Naive B cell (primary cell): ENCODE measurements around the gene ERICH6B. TPM values are rescaled to one million over a fixed set of nuclear protein-coding genes. Genes with fewer than 3 reads are reported as not detected.

Experiments used
- ATAC-seq, 2 donors: fragments of 150-1000 bp; cut with Tn5 transposase; 2 replicates each; pipeline ENCODE4 v1.10.0; 2021; ENCODE audit warnings: low read depth in 2 of 2, mild to moderate bottlenecking in 2 of 2, moderate library complexity in 2 of 2
- DNase-seq: peaks from one replicate; pipeline ENCODE4 v3.0.0; 2022
- H3K27ac Mint-ChIP-seq, 6 donors: one replicate each; pipeline ENCODE4 v1.8.0; 2020 to 2022; ENCODE audit warnings: mild to moderate bottlenecking in 6 of 6, mixed read lengths in 6 of 6, moderate library complexity in 5 of 6, inconsistent platforms in 2 of 6
- H3K27me3 Mint-ChIP-seq, 3 donors: one replicate each; pipeline ENCODE4 v1.8.0; 2021 to 2022; ENCODE audit warnings: mixed read lengths in 3 of 3, mild to moderate bottlenecking in 1 of 3
- H3K36me3 Mint-ChIP-seq, 2 donors: one replicate each; pipeline ENCODE4 v1.8.0; 2020 to 2022; ENCODE audit warnings: mixed read lengths in 2 of 2, inconsistent platforms in 1 of 2, mild to moderate bottlenecking in 1 of 2
- H3K4me1 Mint-ChIP-seq, 3 donors: one replicate each; pipeline ENCODE4 v1.8.0; 2020 to 2022; ENCODE audit warnings: mixed read lengths in 3 of 3, inconsistent platforms in 1 of 3, mild to moderate bottlenecking in 1 of 3, moderate library complexity in 1 of 3
- H3K4me3 Mint-ChIP-seq, 8 donors: one replicate each; pipeline ENCODE4 v1.8.0; 2020 to 2022; ENCODE audit warnings: mild to moderate bottlenecking in 8 of 8, mixed read lengths in 8 of 8, moderate library complexity in 8 of 8, inconsistent platforms in 2 of 8
- H3K9me3 Mint-ChIP-seq, 7 donors: one replicate each; pipeline ENCODE4 v1.8.0; 2020 to 2022; ENCODE audit warnings: mixed read lengths in 7 of 7, mild to moderate bottlenecking in 5 of 7, inconsistent platforms in 2 of 7, moderate library complexity in 1 of 7
- polyA plus RNA-seq, 6 donors: library from polyadenylated mRNA; unstranded; fragments of 300-500 nt; fragmentation: Illumina TruSeq; gene quantifications; one replicate each; pipeline ENCODE4 v1.2.3, GENCODE V29; 2021; ENCODE audit warnings: low read depth in 6 of 6

Gene ERICH6B
- polyA plus RNA-seq, 6 donors from 2014 or later: not detected

GRCh38 chr13:45627656-45628055 is 12.1 kb upstream of the ERICH6B start:
- Mint-ChIP-seq H3K27ac (no peak overlapping the region), H3K27me3 (peaks cover 32 to 49% (median 36%) of the 10 kb centered on the region in 3 donors), H3K4me1 (no peaks in the 10 kb centered on the region), H3K9me3 (no peaks in the 10 kb centered on the region), H3K36me3 (no peaks in the 10 kb centered on the region), H3K4me3 (no peak overlapping the region)
- no peak for DNase-seq
- no peak for ATAC-seq

GRCh38 chr13:45626731-45627374 is 11.3 kb upstream of the ERICH6B start:
- no peak overlapping the region for H3K27ac Mint-ChIP-seq
- H3K27me3 Mint-ChIP-seq: peaks cover 33 to 47% (median 33%) of the 10 kb centered on the region in 3 donors
- no peak for ATAC-seq
- no peaks in the 10 kb centered on the region for H3K4me1 Mint-ChIP-seq
- no peak for DNase-seq
- no peaks in the 10 kb centered on the region for H3K36me3 Mint-ChIP-seq
- H3K4me3 Mint-ChIP-seq: no peak overlapping the region
- no peaks in the 10 kb centered on the region for H3K9me3 Mint-ChIP-seq

- H3K36me3 Mint-ChIP-seq: no peaks in the 10 kb centered on the region
- H3K27me3 Mint-ChIP-seq: peaks cover 31 to 63% (median 50%) of the 10 kb centered on the region in 3 donors
- H3K4me1 Mint-ChIP-seq: no peaks in the 10 kb centered on the region
- H3K9me3 Mint-ChIP-seq: peaks cover 0 to 14% (median 4%) of the 10 kb centered on the region in 7 donors
- no peak overlapping the region for H3K4me3 Mint-ChIP-seq
- no peak for DNase-seq
- ATAC-seq: no peak
- no peak overlapping the region for H3K27ac Mint-ChIP-seq
Measured at GRCh38 chr13:45623516-45624090, 8.1 kb upstream of the ERICH6B start.

GRCh38 chr13:45621950-45622349 is 6.4 kb upstream of the ERICH6B start:
- DNase-seq (no peak), ATAC-seq (no peak)
- no peaks in the 10 kb centered on the region for H3K36me3 Mint-ChIP-seq
- peaks cover 0 to 21% (median 4%) of the 10 kb centered on the region in 7 donors for H3K9me3 Mint-ChIP-seq
- H3K4me3 Mint-ChIP-seq: no peak overlapping the region
- H3K4me1 Mint-ChIP-seq: no peaks in the 10 kb centered on the region
- H3K27me3 Mint-ChIP-seq: peaks cover 41 to 77% (median 64%) of the 10 kb centered on the region in 3 donors
- H3K27ac Mint-ChIP-seq: no peak overlapping the region

- ATAC-seq (no peak), DNase-seq (no peak)
- Mint-ChIP-seq H3K9me3 (peaks cover 0 to 6% (median 0%) of the 10 kb centered on the region in 7 donors), H3K36me3 (peaks cover 0 to 5% of the 10 kb centered on the region in 2 donors), H3K27ac (no peak overlapping the region), H3K4me1 (no peaks in the 10 kb centered on the region), H3K27me3 (peaks cover 26 to 46% (median 46%) of the 10 kb centered on the region in 3 donors), H3K4me3 (no peak overlapping the region)
Measured at GRCh38 chr13:45607931-45608330, 7.6 kb downstream of the ERICH6B start.

- Mint-ChIP-seq H3K4me1 (no peaks in the 10 kb centered on the region), H3K4me3 (no peak overlapping the region), H3K36me3 (peaks cover 0 to 5% of the 10 kb centered on the region in 2 donors), H3K9me3 (peaks cover 0 to 6% (median 0%) of the 10 kb centered on the region in 7 donors), H3K27ac (no peak overlapping the region), H3K27me3 (peaks cover 27 to 46% (median 27%) of the 10 kb centered on the region in 3 donors)
- DNase-seq: no peak
- no peak for ATAC-seq
Measured at GRCh38 chr13:45604892-45605291, 10.6 kb downstream of the ERICH6B start.

- peak overlapping the region in 1 of 8 donors; percentile 12 for H3K4me3 Mint-ChIP-seq
Measured at GRCh38 chr13:45603338-45603737, 12.2 kb downstream of the ERICH6B start.

GRCh38 chr13:45602183-45603170 is 13.1 kb downstream of the ERICH6B start:
- H3K27ac Mint-ChIP-seq: no peak overlapping the region
- H3K4me3 Mint-ChIP-seq: no peak overlapping the region
- no peaks in the 10 kb centered on the region for H3K4me1 Mint-ChIP-seq
- ATAC-seq: no peak
- peaks cover 18 to 42% (median 22%) of the 10 kb centered on the region in 3 donors for H3K27me3 Mint-ChIP-seq
- no peaks in the 10 kb centered on the region for H3K36me3 Mint-ChIP-seq
- no peak for DNase-seq
- H3K9me3 Mint-ChIP-seq: peaks cover 0 to 6% (median 0%) of the 10 kb centered on the region in 7 donors

More at GRCh38 chr13:45603338-45603737, 12.2 kb downstream of the ERICH6B start:
- Mint-ChIP-seq H3K27ac (no peak overlapping the region), H3K36me3 (no peaks in the 10 kb centered on the region), H3K27me3 (peaks cover 14 to 34% (median 15%) of the 10 kb centered on the region in 3 donors), H3K4me1 (no peaks in the 10 kb centered on the region), H3K9me3 (peaks cover 0 to 6% (median 0%) of the 10 kb centered on the region in 7 donors)
- no peak for ATAC-seq
- no peak for DNase-seq

GRCh38 chr13:45601680-45602079 is 13.9 kb downstream of the ERICH6B start:
- Mint-ChIP-seq H3K27ac (no peak overlapping the region), H3K27me3 (peaks cover 18 to 46% (median 28%) of the 10 kb centered on the region in 3 donors), H3K36me3 (no peaks in the 10 kb centered on the region), H3K4me1 (no peaks in the 10 kb centered on the region), H3K4me3 (no peak overlapping the region), H3K9me3 (peaks cover 0 to 6% (median 0%) of the 10 kb centered on the region in 7 donors)
- ATAC-seq: no peak
- no peak for DNase-seq

GRCh38 chr13:45598597-45598996 is 16.9 kb downstream of the ERICH6B start:
- Mint-ChIP-seq H3K4me3 (no peak overlapping the region), H3K9me3 (peaks cover 0 to 8% (median 0%) of the 10 kb centered on the region in 7 donors), H3K27ac (no peak overlapping the region), H3K4me1 (no peaks in the 10 kb centered on the region), H3K36me3 (no peaks in the 10 kb centered on the region), H3K27me3 (peaks cover 26 to 52% (median 36%) of the 10 kb centered on the region in 3 donors)
- ATAC-seq (no peak), DNase-seq (no peak)

- Mint-ChIP-seq H3K27ac (no peak overlapping the region), H3K4me3 (no peak overlapping the region), H3K9me3 (peaks cover 0 to 6% (median 0%) of the 10 kb centered on the region in 7 donors), H3K36me3 (no peaks in the 10 kb centered on the region), H3K4me1 (no peaks in the 10 kb centered on the region), H3K27me3 (peaks cover 20 to 38% (median 37%) of the 10 kb centered on the region in 3 donors)
- DNase-seq: no peak
- ATAC-seq: no peak
Measured at GRCh38 chr13:45596800-45597475, 18.6 kb downstream of the ERICH6B start.

GRCh38 chr13:45595965-45596364 is 19.6 kb downstream of the ERICH6B start:
- Mint-ChIP-seq H3K9me3 (peaks cover 0 to 6% (median 3%) of the 10 kb centered on the region in 7 donors), H3K27me3 (peaks cover 20 to 41% (median 38%) of the 10 kb centered on the region in 3 donors), H3K27ac (no peak overlapping the region), H3K4me3 (no peak overlapping the region), H3K36me3 (no peaks in the 10 kb centered on the region), H3K4me1 (no peaks in the 10 kb centered on the region)
- no peak for DNase-seq
- no peak for ATAC-seq

GRCh38 chr13:45594764-45595163 is 20.8 kb downstream of the ERICH6B start:
- Mint-ChIP-seq H3K27ac (no peak overlapping the region), H3K9me3 (peaks cover 0 to 6% (median 3%) of the 10 kb centered on the region in 7 donors), H3K36me3 (no peaks in the 10 kb centered on the region), H3K4me1 (no peaks in the 10 kb centered on the region), H3K4me3 (no peak overlapping the region), H3K27me3 (peaks cover 20 to 38% (median 30%) of the 10 kb centered on the region in 3 donors)
- DNase-seq: no peak
- ATAC-seq: no peak
